ENCODE data around the gene B3GNT4.

- TF ChIP-seq PHF8 (conservative IDR thresholded peaks at IDR 0.05; ENCODE audit: low read depth, low read length) (no peak), TBP (IDR thresholded peaks at IDR 0.05; ENCODE audit: low read depth, low read length) (no peak), ATF3 (IDR thresholded peaks at IDR 0.05; ENCODE audit: insufficient read depth, low read depth, low read length) (no peak), GABPA (IDR thresholded peaks at IDR 0.05; ENCODE audit: borderline replicate concordance, insufficient read depth, low read length) (no peak), KDM1A (IDR thresholded peaks at IDR 0.05; ENCODE audit: borderline replicate concordance, low read length) (no peak), POLR2A (IDR thresholded peaks at IDR 0.05; ENCODE audit: control extremely low read depth in 1 of 2, low read depth in 2 of 2, low read length in 2 of 2) (no peak), USF2 (IDR thresholded peaks at IDR 0.05; ENCODE audit: low read length) (no peak), POLR2AphosphoS5 (IDR thresholded peaks at IDR 0.05; ENCODE audit: low read depth, low read length) (no peak)
- TF ChIP-seq, protein P1, sequence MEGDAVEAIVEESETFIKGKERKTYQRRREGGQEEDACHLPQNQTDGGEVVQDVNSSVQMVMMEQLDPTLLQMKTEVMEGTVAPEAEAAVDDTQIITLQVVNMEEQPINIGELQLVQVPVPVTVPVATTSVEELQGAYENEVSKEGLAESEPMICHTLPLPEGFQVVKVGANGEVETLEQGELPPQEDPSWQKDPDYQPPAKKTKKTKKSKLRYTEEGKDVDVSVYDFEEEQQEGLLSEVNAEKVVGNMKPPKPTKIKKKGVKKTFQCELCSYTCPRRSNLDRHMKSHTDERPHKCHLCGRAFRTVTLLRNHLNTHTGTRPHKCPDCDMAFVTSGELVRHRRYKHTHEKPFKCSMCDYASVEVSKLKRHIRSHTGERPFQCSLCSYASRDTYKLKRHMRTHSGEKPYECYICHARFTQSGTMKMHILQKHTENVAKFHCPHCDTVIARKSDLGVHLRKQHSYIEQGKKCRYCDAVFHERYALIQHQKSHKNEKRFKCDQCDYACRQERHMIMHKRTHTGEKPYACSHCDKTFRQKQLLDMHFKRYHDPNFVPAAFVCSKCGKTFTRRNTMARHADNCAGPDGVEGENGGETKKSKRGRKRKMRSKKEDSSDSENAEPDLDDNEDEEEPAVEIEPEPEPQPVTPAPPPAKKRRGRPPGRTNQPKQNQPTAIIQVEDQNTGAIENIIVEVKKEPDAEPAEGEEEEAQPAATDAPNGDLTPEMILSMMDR (IDR thresholded peaks at IDR 0.05; ENCODE audit: control extremely low read depth in 1 of 3, insufficient read depth in 1 of 3, low read depth in 1 of 3, low read length in 3 of 3): no peak
- TF ChIP-seq, protein P2, sequence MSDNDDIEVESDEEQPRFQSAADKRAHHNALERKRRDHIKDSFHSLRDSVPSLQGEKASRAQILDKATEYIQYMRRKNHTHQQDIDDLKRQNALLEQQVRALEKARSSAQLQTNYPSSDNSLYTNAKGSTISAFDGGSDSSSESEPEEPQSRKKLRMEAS (IDR thresholded peaks at IDR 0.05): no peak
These were observed 41.3 kb downstream of the B3GNT4 start for GRCh38 chr12:122244565-122245371.

Data from H1 (cell line).